ENCODE measurements around the gene SORBS2.

GRCh38 chr4:185695743-185696142 lies 116.3 kb downstream of the SORBS2 start:
- TF ChIP-seq POLR2A (IDR thresholded peaks at IDR 0.05; ENCODE audit: extremely low read depth, insufficient read length) (no peak), MAX (IDR thresholded peaks at IDR 0.05; ENCODE audit: low read depth, low read length) (no peak)
- TF ChIP-seq, protein P1, sequence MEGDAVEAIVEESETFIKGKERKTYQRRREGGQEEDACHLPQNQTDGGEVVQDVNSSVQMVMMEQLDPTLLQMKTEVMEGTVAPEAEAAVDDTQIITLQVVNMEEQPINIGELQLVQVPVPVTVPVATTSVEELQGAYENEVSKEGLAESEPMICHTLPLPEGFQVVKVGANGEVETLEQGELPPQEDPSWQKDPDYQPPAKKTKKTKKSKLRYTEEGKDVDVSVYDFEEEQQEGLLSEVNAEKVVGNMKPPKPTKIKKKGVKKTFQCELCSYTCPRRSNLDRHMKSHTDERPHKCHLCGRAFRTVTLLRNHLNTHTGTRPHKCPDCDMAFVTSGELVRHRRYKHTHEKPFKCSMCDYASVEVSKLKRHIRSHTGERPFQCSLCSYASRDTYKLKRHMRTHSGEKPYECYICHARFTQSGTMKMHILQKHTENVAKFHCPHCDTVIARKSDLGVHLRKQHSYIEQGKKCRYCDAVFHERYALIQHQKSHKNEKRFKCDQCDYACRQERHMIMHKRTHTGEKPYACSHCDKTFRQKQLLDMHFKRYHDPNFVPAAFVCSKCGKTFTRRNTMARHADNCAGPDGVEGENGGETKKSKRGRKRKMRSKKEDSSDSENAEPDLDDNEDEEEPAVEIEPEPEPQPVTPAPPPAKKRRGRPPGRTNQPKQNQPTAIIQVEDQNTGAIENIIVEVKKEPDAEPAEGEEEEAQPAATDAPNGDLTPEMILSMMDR (IDR thresholded peaks at IDR 0.05; ENCODE audit: low read depth, low read length): no peak

Data from NB4 (cell line).